HFFc6 (cell line): ENCODE measurements around the gene CNGA3. TPM values are rescaled to one million over a fixed set of nuclear protein-coding genes. Genes with fewer than 3 reads are reported as not detected.

ENCODE experiments used
- DNase-seq: peaks from one replicate; pipeline ENCODE4 v3.0.0-alpha.2; 2018
- H3K27ac Mint-ChIP-seq: 2 replicates; pipeline ENCODE4 v1.8.0; 2020; ENCODE audit warnings: mild to moderate bottlenecking, mixed read lengths
- H3K27me3 Mint-ChIP-seq: 2 replicates; pipeline ENCODE4 v1.8.0; 2021; ENCODE audit warnings: mild to moderate bottlenecking, moderate library complexity, mixed read lengths; ENCODE audit not compliant: insufficient read depth
- H3K36me3 Mint-ChIP-seq: 2 replicates; pipeline ENCODE4 v1.8.0; 2021; ENCODE audit warnings: low read depth, mixed read lengths
- H3K4me1 Mint-ChIP-seq: 2 replicates; pipeline ENCODE4 v1.8.0; 2020; ENCODE audit warnings: low read depth, mixed read lengths
- H3K4me3 Mint-ChIP-seq: 2 replicates; pipeline ENCODE4 v1.8.0; 2020; ENCODE audit warnings: mild to moderate bottlenecking, moderate library complexity, mixed read lengths
- H3K9me3 Mint-ChIP-seq: 2 replicates; pipeline ENCODE4 v1.8.0; 2020; ENCODE audit warnings: mild to moderate bottlenecking, mixed read lengths
- long read RNA-seq: library from polyadenylated mRNA; unstranded; transcript quantifications from one replicate; pipeline ENCODE4 v2.0.0, GENCODE V29; 2019
- total RNA-seq, 6 experiments: library from RNA; stranded (reverse); fragmentation: NEBNext Ultra II Directional; extraction: Animal tissue kit (Norgen Biotek cat#: 25700); gene quantifications; 2 replicates in 1 of 6; 3 replicates in 5 of 6; pipeline ENCODE4 v1.2.3, GENCODE V29; 2021
- TF ChIP-seq, protein P1 (sequence below): fragments of 200-600 bp; sonication (generic); IDR thresholded peaks from 2 replicates; pipeline ENCODE4 v1.5.0; 2021; ENCODE audit warnings: antibody characterized with exemption, mild to moderate bottlenecking

CNGA3 gene
- total RNA-seq: under 1 TPM; 0.14 to 0.71 (median 0.22) TPM
- long read RNA-seq: 0 reads

- peaks cover 49% of the 10 kb centered on the region for H3K4me1 Mint-ChIP-seq
- DNase-seq: no peak
- peaks cover 8% of the 10 kb centered on the region; the same call in 1 of the 2 replicates for H3K36me3 Mint-ChIP-seq
- no peaks in the 10 kb centered on the region for H3K9me3 Mint-ChIP-seq
- H3K27ac Mint-ChIP-seq: no peak within 1 kb of the TSS; the same call in 1 of the 2 replicates
- H3K4me3 Mint-ChIP-seq: peak within 1 kb of the TSS; percentile 76
- peaks cover 24% of the 10 kb centered on the region for H3K27me3 Mint-ChIP-seq
- TF ChIP-seq, protein P1, sequence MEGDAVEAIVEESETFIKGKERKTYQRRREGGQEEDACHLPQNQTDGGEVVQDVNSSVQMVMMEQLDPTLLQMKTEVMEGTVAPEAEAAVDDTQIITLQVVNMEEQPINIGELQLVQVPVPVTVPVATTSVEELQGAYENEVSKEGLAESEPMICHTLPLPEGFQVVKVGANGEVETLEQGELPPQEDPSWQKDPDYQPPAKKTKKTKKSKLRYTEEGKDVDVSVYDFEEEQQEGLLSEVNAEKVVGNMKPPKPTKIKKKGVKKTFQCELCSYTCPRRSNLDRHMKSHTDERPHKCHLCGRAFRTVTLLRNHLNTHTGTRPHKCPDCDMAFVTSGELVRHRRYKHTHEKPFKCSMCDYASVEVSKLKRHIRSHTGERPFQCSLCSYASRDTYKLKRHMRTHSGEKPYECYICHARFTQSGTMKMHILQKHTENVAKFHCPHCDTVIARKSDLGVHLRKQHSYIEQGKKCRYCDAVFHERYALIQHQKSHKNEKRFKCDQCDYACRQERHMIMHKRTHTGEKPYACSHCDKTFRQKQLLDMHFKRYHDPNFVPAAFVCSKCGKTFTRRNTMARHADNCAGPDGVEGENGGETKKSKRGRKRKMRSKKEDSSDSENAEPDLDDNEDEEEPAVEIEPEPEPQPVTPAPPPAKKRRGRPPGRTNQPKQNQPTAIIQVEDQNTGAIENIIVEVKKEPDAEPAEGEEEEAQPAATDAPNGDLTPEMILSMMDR: no peak
Observed at GRCh38 chr2:98346311-98347236, at the start of gene CNGA3. Gene CNGA3 (plus strand): TSS chr2:98346456. CDS start chr2:98369976, 23,520 bp downstream.

- no peak overlapping the region for H3K4me3 Mint-ChIP-seq
- H3K36me3 Mint-ChIP-seq: no peaks in the 10 kb centered on the region
- no peak for DNase-seq
- H3K27ac Mint-ChIP-seq: no peak overlapping the region
- TF ChIP-seq, protein P1: peak; percentile 38; the same call in 1 of the 2 replicates
- peaks cover 36% of the 10 kb centered on the region for H3K27me3 Mint-ChIP-seq
- peaks cover 14% of the 10 kb centered on the region for H3K4me1 Mint-ChIP-seq
- H3K9me3 Mint-ChIP-seq: no peaks in the 10 kb centered on the region
Observed at GRCh38 chr2:98297817-98298682, 48.2 kb upstream of the CNGA3 start.

DNA sequence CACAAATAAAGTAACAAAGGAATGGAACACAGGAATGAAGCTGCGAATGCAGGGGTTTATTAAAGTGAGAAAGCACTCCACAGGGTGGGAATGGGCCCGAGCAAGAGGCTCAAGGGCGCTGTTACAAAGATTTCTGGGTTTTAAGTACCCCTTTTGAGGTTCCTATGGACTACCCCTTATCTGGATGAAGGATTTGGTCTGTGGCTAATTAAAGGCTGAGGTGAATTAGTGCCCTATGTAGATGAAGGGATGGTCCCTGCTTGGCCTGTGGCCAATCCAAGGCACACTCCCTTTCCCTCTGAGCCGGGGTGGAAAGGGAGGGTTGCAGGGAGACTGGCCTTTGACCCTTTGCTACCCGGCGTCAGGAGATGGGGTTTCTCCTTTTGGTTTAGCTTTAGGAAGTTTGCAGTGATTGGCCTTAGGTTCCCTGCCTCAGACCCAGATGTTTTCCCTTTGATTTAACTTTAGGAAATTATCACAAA lies 47.5 kb upstream of the CNGA3 start:
- Mint-ChIP-seq H3K27ac (no peak overlapping the region), H3K9me3 (no peaks in the 10 kb centered on the region), H3K27me3 (peaks cover 39% of the 10 kb centered on the region), H3K4me1 (peaks cover 12% of the 10 kb centered on the region; the same call in 1 of the 2 replicates), H3K36me3 (no peaks in the 10 kb centered on the region), H3K4me3 (no peak overlapping the region)
- no peak for DNase-seq
- TF ChIP-seq, protein P1: no peak

GRCh38 chr2:98299211-98299905 lies 46.9 kb upstream of the CNGA3 start:
- Mint-ChIP-seq H3K4me3 (no peak overlapping the region), H3K27ac (no peak overlapping the region), H3K4me1 (peaks cover 12% of the 10 kb centered on the region; the same call in 1 of the 2 replicates), H3K27me3 (peaks cover 42% of the 10 kb centered on the region), H3K9me3 (no peaks in the 10 kb centered on the region), H3K36me3 (no peaks in the 10 kb centered on the region)
- TF ChIP-seq, protein P1: no peak
- no peak for DNase-seq
